A673 (cell line): Measurements from ENCODE around the gene MAP2.

ENCODE experiments used
- CTCF ChIP-seq: fragments of 300-800, 200-600 bp; sonication (generic); conservative IDR thresholded peaks from 2 replicates; pipeline ENCODE4 v1.5.1; 2017; ENCODE audit warnings: low read depth, mild to moderate bottlenecking, antibody characterized with exemption, low read length, moderate library complexity, mixed read lengths
- EZH2 ChIP-seq: fragments of 200-600 bp; sonication (generic); IDR thresholded peaks from 2 replicates; pipeline ENCODE4 v1.6.1; 2017; ENCODE audit warnings: borderline replicate concordance, low read depth, mild to moderate bottlenecking, mixed read lengths, antibody characterized with exemption, low read length; ENCODE audit not compliant: poor library complexity, severe bottlenecking

GRCh38 chr2:209468846-209469245 is 45.0 kb downstream of the MAP2 start:
- TF ChIP-seq CTCF: no peak
- TF ChIP-seq EZH2: no peak
